Stimulated activated CD4-positive, alpha-beta T cell treated with anti-CD3 and anti-CD28 coated beads, TNF-alpha, amount 100 ng/mL, for 1 hour (primary cell): ENCODE results near the gene STAT3.
A peak's percentile ranks its signal among the peaks of the same experiment; 100 is the strongest.
"Not testable (repeated sequence)": the region's sequence is repeated elsewhere in the genome, so short reads cannot be mapped to it uniquely, and the experiment has no call there.

Source experiments
- DNase-seq, 3 donors: peaks; one replicate each; pipeline ENCODE4 v3.0.0-alpha.2; 2020; ENCODE audit warnings: low read depth in 3 of 3, low spot score in 1 of 3

STAT3 gene

GRCh38 chr17:42317967-42318366 lies 70.3 kb downstream of the STAT3 start:
- DNase-seq = not testable (repeated sequence)

- DNase-seq = no peak
Measured at GRCh38 chr17:42317266-42317845, 70.9 kb downstream of the STAT3 start.

DNA sequence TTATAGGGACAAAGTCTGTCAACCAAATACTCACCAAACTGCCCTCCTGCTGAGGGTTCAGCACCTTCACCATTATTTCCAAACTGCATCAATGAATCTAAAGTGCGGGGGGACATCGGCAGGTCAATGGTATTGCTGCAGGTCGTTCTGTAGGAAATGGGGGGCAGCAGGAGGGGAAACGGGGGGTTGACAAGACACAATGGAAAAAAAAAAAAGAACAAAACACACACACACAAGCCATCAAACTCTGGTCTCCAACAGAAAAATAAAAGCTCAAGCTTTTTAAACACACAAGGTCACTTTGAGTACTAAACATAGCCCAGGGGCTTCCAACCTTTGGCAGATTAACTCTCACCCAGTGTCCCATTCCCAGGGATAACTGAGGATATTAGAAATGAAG lies 71.5 kb downstream of the STAT3 start:
- DNase-seq = no peak

- DNase-seq = no peak
Measured at GRCh38 chr17:42315402-42316156, 72.7 kb downstream of the STAT3 start.

DNA sequence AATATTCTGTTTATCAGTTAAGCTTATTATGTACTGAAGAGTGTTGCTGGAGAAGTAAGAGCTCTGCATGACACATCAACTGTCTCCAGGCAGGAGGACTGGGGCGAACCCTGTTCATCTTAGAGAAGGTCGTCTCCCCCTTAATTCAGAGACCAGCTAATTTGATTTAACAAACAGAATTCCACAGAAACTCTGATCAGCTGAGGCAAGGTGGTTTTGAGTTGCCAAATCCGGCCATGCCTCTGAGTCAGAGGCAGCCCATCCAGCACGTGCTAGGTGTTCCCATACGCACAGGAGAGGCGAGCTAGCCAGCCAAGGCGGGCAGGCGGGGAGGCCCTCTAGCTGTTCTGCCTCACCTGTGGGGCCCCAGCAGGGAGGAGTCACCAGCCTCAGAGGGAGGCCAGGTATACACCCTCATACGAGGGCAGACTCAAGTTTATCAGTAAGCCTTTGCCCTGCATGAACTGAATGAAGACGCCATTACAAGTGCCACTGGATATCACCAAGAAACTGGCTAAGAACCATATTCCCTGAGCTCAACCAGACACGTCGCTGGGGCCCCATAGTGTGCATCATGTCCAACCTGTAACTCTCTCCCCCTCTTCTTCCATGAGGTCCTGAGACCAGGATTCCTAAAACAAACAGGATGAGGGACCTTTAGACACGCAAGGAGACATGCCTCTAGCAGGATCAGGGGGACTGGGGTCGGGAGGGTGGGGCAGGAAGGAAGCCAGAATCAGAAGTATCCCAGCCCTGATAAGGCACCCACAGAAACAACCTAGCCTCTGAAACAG lies 74.3 kb downstream of the STAT3 start:
- DNase-seq = no peak

DNA sequence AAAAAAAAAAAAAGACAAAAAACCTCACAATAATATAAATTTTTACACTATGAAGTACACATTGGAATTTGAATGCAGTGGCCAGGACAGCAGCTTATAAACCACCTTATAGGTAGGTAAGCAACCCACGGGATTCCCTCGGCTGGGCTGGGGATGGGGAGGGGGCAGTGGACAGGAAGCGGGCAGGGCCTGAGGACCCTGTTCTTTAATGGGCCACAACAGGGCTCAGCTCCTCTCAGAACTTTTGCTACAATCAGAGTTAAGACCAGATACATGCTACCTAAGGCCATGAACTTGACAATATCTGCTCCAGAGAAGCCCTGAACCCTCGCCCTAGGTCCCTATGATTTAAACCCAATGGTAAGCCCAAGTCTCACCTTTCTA lies 74.9 kb downstream of the STAT3 start:
- no peak for DNase-seq

- DNase-seq = peak; percentile 49 to 62 (median 56)
Measured at GRCh38 chr17:42312285-42313130, 75.7 kb downstream of the STAT3 start.

DNA sequence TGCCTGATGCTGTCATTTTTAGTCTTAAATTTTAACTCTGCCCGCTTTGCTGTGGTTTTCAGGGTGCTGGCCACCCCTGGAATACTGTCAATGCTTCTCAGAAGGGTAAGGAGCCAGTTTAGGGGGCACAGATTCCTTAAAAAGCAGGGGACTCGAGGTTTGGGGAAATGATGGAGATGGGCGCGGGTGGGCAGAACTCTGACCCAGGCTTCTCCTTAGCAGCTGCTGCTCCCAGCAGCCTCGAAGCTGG lies 76.3 kb downstream of the STAT3 start:
- no peak for DNase-seq

DNA sequence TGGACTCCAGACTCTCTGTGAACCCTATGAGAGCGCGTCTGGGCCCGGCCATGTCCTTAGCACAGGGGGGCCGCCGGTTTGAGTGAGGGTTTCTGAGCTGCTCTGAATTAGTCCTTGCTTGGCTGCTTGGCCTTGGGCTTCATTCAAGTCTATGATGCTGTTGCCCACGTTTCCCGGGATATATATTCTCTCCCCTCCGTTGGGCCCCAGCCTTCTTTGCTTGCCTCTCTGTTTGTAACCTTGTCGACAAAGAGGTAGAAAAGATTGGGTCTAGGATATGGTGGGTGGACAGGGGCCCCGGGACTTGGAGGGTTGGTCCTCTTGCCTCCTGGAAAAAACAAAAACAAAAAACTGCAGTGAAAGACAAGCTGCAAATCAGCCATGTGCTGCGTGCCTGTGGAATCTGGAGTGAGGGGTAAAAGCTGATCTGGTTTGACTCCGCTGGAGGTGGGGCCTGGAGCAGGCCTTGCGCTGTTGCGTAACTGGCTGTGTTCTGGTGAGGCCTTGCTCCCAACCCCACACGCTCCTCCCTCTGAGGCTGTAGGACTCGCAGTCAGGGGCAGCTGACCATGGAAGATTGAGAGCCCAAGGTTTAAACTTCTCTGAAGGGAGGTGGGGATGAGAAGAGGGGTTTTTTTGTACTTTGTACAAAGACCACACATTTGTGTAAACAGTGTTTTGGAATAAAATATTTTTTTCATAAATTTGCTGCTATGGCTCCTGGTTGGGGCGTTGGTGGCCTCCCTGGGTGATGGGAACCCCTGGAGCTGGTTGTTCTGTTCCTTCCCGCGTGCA lies 76.8 kb downstream of the STAT3 start:
- no peak for DNase-seq

DNA sequence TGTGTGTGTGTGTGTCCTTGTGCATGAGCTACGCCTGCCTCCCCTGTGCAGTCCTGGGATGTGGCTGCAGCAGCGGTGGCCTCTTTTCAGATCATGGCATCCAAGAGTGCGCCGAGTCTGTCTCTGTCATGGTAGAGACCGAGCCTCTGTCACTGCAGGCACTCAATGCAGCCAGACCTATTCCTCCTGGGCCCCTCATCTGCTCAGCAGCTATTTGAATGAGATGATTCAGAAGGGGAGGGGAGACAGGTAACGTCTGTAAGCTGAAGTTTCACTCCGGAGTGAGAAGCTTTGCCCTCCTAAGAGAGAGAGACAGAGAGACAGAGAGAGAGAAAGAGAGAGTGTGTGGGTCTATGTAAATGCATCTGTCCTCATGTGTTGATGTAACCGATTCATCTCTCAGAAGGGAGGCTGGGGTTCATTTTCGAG lies 77.4 kb downstream of the STAT3 start:
- no peak for DNase-seq

- DNase-seq = no peak
Measured at GRCh38 chr17:42309986-42310786, 78.1 kb downstream of the STAT3 start.

DNA sequence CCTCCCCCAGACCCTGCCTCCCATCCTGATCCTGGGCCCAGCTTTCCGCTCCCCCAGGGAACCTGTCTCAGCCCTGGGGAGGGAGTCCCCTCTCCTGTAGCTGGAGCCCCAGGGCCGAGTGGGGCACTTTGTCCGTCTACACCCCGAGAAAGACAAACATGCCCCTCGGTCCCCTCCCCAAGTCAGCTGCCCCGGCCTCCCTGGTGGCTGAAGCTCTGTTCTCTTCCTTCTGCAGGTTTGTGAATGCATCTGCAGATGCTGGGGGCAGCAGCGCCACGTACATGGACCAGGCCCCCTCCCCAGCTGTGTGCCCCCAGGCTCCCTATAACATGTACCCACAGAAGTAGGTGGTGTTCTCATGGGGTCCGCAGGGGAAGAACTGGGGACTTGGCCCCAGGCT lies 79.1 kb downstream of the STAT3 start:
- DNase-seq = no peak

GRCh38 chr17:42308446-42308845 lies 79.8 kb downstream of the STAT3 start:
- no peak for DNase-seq

GRCh38 chr17:42307362-42307927 lies 80.8 kb downstream of the STAT3 start:
- no peak for DNase-seq

GRCh38 chr17:42306385-42306667 lies 81.9 kb downstream of the STAT3 start:
- DNase-seq = no peak

- DNase-seq = no peak
Measured at GRCh38 chr17:42305543-42306384, 82.5 kb downstream of the STAT3 start.

GRCh38 chr17:42305031-42305330 lies 83.3 kb downstream of the STAT3 start:
- DNase-seq = not testable (repeated sequence)

- no peak for DNase-seq
Measured at GRCh38 chr17:42304187-42305030, 83.8 kb downstream of the STAT3 start.
